ENCODE data around the gene LRFN2. TPM values are rescaled to one million over a fixed set of nuclear protein-coding genes. Genes with fewer than 3 reads are reported as not detected.

LRFN2 gene
- total RNA-seq, 1 donor from 2014 or later, result 0.32 TPM

DNA sequence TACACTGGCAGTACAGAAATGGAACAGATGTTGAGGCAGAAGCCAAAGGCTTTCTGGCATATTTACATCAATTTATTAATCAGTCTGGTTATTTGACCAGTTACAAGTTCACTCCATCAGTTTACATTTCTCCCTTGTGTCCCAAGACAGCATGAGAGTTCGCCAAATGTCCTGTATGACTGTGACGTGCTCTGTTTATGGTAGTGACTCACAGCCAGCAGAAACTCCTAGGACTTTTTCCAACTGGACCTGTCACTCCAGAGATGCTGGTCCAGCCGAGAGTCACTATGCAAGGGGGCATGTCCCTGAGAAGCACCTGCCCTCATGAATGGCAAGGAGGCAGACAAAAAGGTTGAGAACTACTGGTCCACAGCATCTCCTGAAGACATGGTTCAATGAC is 160.0 kb downstream of the LRFN2 start:
- ATAC-seq, result peak; percentile 42

DNA sequence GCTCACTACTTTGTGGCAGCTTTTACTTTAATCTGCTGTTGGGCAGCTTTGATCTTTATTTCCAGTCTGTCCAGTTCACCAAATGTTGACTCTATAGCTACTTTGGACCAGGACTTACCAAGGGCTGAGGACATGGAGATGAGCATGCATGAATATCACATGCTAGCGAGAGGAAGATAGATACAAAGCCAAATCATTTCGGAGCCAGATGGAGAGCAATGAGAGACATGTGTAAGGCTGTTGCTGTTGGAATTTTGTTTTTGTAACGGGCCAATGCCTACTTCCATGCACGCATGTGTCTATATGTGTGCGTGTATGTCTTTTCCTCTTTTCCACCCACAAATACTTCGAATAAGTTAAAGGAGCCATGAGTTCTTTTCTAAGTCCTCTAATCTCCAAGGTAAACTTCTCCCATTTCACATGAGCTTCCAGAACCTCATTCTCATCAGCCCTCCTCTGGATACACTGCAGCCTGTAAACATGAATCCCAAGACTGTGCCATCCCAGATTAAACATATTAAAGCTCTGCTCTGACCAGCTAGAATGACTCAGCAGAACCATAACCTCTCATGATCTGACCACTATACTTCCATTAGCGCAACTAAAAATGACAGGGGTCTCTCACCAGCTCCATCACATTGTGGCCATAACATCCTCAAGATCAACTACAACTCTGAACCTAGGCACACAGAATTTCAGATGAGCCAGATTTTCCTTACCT is 160.7 kb downstream of the LRFN2 start:
- ATAC-seq, result no peak

DNA sequence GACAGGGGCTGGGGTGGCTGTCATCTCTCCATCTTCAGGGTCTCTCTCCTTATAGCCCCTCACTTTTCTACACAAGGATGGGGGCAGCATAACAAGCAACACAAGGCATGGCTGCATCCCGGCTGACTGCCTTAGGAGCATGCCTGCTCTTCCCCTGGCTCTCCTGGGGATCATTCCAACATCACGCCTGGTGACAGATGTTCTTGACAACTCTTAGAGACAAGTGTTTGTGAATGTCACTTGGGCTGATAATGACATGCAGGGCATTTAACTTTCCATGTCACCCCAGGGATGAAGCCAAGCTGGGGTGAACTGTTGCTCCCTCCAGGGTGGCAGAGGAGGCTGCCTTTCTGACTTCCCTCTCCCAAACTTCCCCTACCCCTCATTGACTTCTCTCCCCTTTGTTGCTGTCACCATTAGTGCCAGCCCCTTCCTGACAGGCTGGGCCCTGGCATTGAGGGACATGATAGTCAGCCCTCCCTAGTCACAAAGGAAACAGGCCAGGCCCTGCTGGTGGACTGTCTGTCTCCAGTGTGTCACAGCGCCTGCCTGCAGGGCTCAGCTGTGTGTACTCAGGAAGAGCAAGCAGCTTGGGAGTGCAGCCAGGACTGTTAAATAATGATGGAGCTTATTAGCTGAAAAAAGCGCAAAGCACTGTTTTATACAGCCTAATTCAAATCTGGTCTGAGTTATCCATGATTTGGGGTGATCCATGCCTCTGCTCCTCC is 161.8 kb downstream of the LRFN2 start:
- ATAC-seq, result peak; percentile 63

GRCh38 chr6:40422046-40422445 is 165.1 kb downstream of the LRFN2 start:
- no peak for ATAC-seq

GRCh38 chr6:40419946-40420728 is 167.0 kb downstream of the LRFN2 start:
- ATAC-seq, result no peak

GRCh38 chr6:40419377-40419776 is 167.8 kb downstream of the LRFN2 start:
- ATAC-seq, result peak; percentile 89

- no peak for ATAC-seq
Observed at GRCh38 chr6:40417031-40417430, 170.1 kb downstream of the LRFN2 start.

- ATAC-seq, result no peak
Observed at GRCh38 chr6:40414617-40415016, 172.5 kb downstream of the LRFN2 start.

GRCh38 chr6:40413239-40413638 is 173.9 kb downstream of the LRFN2 start:
- no peak for ATAC-seq

DNA sequence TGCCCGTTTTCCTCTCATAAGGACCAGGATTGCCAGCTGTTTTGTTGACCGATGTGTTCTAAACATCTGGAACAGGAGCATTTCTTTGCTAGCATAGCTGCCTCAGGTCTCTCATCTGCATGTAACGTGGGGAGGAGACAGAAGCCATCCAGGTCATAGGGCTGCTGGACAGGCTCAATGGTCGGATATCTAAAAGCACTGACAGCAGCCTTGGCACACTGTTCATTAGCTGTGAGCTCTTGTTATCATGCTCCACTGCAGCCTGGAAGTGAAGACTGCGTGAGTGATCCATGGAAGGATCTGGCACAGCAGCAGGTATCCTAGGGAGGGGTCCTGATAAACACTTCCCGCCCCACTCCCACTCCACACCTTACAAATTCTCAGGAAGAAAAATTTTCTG is 175.3 kb downstream of the LRFN2 start:
- ATAC-seq, result no peak

GRCh38 chr6:40410821-40411220 is 176.3 kb downstream of the LRFN2 start:
- ATAC-seq, result no peak

- ATAC-seq, result peak; percentile 62
Observed at GRCh38 chr6:40409716-40410397, 177.3 kb downstream of the LRFN2 start.

- ATAC-seq, result peak; percentile 26
Observed at GRCh38 chr6:40408786-40409542, 178.2 kb downstream of the LRFN2 start.

- ATAC-seq, result no peak
Observed at GRCh38 chr6:40407239-40407638, 179.9 kb downstream of the LRFN2 start.

DNA sequence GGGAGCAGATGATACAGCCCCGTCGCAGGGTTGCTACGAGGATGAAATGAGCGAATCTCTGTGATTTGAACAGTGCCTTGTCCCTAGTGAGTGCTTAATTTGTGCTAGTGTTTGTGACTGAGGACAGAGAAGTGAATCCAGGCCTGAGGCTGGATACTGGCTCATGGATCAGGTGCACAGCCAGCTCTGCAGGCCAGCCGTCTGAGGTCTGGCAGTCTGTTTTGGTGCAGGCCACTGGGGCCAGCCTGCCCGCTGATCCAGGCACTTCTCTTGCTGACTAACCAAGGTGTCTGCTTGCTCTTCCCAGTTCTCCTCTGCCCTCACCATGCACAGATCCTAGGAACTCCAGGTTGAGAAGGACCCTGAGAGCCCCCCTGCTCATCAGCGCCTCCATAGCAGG is 181.0 kb downstream of the LRFN2 start:
- ATAC-seq, result no peak

- ATAC-seq, result no peak
Observed at GRCh38 chr6:40400738-40401137, 186.4 kb downstream of the LRFN2 start.

DNA sequence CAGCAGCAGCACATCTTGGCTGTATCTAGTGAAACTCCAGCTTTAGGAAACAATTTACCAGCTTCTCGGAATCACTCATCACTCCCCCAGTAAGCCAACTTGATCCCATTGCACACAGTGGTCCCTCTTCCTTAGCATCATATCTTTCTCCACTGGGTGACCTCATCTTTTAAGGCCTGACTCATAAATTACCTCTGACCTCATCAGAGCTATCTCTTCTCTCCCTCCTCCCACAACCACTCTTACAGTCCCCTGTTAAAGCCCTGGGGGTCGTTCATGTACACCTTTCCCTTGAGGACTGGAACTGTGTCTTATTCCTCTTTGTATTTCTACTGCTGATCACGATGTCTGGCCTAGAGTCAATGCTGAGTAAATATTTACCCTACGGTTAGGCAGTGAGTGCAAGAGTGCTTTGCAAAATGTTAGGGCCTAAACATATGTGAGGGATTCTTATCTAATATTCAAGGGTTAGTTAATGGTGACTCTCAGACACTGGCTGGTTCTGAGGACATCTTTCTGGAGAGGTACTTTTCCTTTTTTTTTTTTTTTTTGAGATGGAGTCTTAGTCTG is 187.2 kb downstream of the LRFN2 start:
- no peak for ATAC-seq

- no peak for ATAC-seq
Observed at GRCh38 chr6:40398810-40399477, 188.2 kb downstream of the LRFN2 start.

GRCh38 chr6:40398034-40398691 is 189.0 kb downstream of the LRFN2 start:
- ATAC-seq, result no peak

DNA sequence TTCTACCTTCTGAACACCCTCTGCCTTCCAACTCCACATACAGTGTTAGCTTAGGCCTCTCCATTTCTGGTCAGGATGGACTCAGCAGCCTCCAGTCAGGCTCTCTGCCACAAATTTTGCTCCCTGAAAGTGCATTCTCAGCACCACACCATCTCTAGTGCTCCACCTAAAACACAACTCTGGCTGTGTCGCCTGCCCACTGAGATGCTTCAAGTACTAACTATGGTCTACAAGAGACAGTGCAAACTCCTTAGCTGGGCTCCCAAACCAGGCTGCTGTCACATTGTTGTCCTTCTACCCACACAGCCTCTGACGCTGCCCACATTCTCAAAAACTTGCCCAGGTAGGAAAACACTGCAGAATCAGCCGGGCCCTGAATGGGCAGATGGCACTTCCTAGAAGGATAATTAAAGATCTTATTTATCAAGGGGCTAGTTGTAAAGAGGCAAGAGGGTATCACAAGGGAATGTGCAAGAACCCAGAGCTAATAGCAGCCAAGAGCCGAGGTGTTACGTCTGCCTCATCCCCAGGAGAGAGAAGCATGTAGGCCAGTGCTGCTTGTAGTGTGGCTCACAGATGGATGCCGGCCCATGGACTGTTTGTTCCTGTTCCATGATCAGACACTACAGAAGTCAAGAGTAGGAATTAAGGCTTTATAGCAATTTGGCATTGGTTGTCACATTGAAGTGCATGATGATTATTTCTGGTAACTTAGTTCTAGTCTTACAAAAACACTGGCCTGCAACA is 189.7 kb downstream of the LRFN2 start:
- no peak for ATAC-seq
